Thoracic aorta (tissue), 2 donors: ENCODE measurements around the gene GPR89A. TPM values are rescaled to one million over a fixed set of nuclear protein-coding genes. Genes with fewer than 3 reads are reported as not detected.

Experiments
- ATAC-seq: fragments of 150-250 bp; one replicate; pipeline ENCODE4 v1.8.0; 2017; ENCODE audit warnings: low read depth; ENCODE audit not compliant: insufficient number of reproducible peaks, low FRiP score
- DNase-seq: peaks from one replicate; pipeline ENCODE4 v3.0.0-alpha.2; 2020; ENCODE audit warnings: low spot score
- H3K27ac ChIP-seq, 2 donors: fragments of 200-600 bp; sonication (generic); 1 replicate in 1 of 2; 2 replicates in 1 of 2; pipeline ENCODE4 v1.5.1; 2016; ENCODE audit warnings: mild to moderate bottlenecking in 2 of 2, moderate library complexity in 2 of 2
- H3K27me3 ChIP-seq: fragments of 200-600 bp; sonication (generic); replicated peaks from 2 replicates; pipeline ENCODE4 v1.6.0; 2016; ENCODE audit warnings: mild to moderate bottlenecking; ENCODE audit not compliant: insufficient read depth
- H3K36me3 ChIP-seq: fragments of 200-600 bp; sonication (generic); one replicate; pipeline ENCODE4 v1.5.1; 2016
- H3K4me1 ChIP-seq, 2 donors: fragments of 200-600 bp; sonication (generic); 1 replicate in 1 of 2; 2 replicates in 1 of 2; pipeline versions ENCODE4 v1.5.1 to v1.6.0; 2016; ENCODE audit warnings: low read depth in 2 of 2, mild to moderate bottlenecking in 1 of 2; ENCODE audit not compliant: control insufficient read depth in 1 of 2
- H3K4me3 ChIP-seq: fragments of 200-600 bp; sonication (generic); 2 replicates; pipeline ENCODE4 v1.5.1; 2016; ENCODE audit warnings: mild to moderate bottlenecking
- H3K9me3 ChIP-seq: fragments of 200-600 bp; sonication (generic); 2 replicates; pipeline ENCODE4 v1.5.1; 2016
- total RNA-seq, 2 donors: library from RNA; depleted of rRNA; stranded (reverse); fragments of >200 nt; gene quantifications; one replicate each; pipeline versions ENCODE4 v1.1.0 to v1.2.3, GENCODE V29; 2016
- TF ChIP-seq, protein P1 (sequence below): fragments of 200-600 bp; sonication (generic); IDR thresholded peaks from one replicate; pipeline ENCODE4 v1.5.1; 2019; ENCODE audit warnings: antibody characterized with exemption

The GPR89A gene
- total RNA-seq, 2 donors from 2014 or later = 13.8 to 59.2 TPM

DNA sequence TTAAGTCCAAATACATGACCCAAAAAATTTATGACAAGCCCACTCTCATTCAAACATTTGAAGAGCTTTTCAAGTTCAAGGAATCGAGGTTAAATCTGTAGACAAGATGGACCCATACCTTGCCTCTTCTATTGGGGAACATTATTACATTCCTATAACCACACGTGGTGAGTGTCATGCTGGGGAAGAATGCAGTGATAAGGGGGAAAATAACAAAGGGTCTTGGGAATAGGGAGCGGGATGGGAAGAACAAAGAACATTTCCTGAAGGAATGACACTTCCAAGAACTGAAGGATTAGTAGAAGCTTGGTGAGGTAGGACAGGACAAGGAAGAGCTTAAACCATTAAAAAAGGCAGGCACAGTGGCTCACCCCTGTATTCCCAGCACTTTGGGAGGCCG lies 80.5 kb downstream of the GPR89A start:
- Histone ChIP-seq H3K4me3 (no peak overlapping the region), H3K36me3 (no peaks in the 10 kb centered on the region), H3K27me3 (no peaks in the 10 kb centered on the region), H3K9me3 (no peaks in the 10 kb centered on the region), H3K27ac (no peak overlapping the region), H3K4me1 (no peaks in the 10 kb centered on the region)
- ATAC-seq (no peak), DNase-seq (no peak)
- TF ChIP-seq, protein P1, sequence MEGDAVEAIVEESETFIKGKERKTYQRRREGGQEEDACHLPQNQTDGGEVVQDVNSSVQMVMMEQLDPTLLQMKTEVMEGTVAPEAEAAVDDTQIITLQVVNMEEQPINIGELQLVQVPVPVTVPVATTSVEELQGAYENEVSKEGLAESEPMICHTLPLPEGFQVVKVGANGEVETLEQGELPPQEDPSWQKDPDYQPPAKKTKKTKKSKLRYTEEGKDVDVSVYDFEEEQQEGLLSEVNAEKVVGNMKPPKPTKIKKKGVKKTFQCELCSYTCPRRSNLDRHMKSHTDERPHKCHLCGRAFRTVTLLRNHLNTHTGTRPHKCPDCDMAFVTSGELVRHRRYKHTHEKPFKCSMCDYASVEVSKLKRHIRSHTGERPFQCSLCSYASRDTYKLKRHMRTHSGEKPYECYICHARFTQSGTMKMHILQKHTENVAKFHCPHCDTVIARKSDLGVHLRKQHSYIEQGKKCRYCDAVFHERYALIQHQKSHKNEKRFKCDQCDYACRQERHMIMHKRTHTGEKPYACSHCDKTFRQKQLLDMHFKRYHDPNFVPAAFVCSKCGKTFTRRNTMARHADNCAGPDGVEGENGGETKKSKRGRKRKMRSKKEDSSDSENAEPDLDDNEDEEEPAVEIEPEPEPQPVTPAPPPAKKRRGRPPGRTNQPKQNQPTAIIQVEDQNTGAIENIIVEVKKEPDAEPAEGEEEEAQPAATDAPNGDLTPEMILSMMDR = no peak

DNA sequence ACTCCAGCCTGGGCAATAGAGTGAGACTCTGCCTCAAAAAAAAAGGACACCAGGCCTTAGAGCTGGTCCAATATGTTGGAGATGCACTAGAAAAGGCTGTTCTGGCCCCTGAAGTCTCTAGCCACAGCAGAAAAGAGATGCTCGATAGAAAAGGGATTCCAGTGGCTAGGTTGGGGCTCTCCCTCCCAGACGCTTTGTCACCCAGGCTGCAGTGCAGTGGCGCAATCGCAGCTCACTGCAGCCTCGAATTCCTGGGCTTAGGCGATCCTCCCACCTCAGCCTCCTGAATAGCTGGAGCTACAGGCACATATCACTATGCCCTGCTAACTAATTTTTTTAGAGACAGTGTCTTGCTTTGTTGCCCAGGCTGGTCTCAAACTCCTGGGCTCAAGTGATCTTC lies 81.1 kb downstream of the GPR89A start:
- H3K4me3 ChIP-seq = no peak overlapping the region
- no peaks in the 10 kb centered on the region for H3K36me3 ChIP-seq
- TF ChIP-seq, protein P1 = no peak
- H3K9me3 ChIP-seq = no peaks in the 10 kb centered on the region
- H3K4me1 ChIP-seq = no peaks in the 10 kb centered on the region
- DNase-seq (no peak), ATAC-seq (no peak)
- H3K27ac ChIP-seq = no peak overlapping the region
- no peaks in the 10 kb centered on the region for H3K27me3 ChIP-seq

DNA sequence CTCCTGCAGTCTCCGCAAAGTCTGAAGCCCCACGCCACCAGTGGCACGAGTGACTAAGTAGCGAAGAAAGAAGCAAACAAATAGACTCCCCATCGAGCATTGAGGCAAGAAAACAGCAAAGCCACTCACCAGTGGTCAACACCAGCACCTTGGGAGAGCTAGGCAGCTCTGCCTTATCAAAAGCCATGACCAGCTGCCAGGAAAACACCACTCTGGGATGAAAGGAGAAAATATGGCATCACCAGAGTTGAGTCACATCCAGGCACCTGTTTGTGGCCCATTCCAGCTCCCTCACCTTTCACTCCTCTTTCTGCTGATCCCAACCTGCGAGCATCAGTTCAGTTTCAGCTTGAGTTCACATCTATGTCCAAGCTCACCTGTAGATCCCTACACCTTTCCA lies 82.1 kb downstream of the GPR89A start:
- no peak overlapping the region for H3K27ac ChIP-seq
- no peak for ATAC-seq
- H3K4me3 ChIP-seq = no peak overlapping the region
- TF ChIP-seq, protein P1 = no peak
- no peak for DNase-seq
- no peaks in the 10 kb centered on the region for H3K36me3 ChIP-seq
- no peaks in the 10 kb centered on the region for H3K4me1 ChIP-seq
- no peaks in the 10 kb centered on the region for H3K9me3 ChIP-seq
- H3K27me3 ChIP-seq = no peaks in the 10 kb centered on the region

DNA sequence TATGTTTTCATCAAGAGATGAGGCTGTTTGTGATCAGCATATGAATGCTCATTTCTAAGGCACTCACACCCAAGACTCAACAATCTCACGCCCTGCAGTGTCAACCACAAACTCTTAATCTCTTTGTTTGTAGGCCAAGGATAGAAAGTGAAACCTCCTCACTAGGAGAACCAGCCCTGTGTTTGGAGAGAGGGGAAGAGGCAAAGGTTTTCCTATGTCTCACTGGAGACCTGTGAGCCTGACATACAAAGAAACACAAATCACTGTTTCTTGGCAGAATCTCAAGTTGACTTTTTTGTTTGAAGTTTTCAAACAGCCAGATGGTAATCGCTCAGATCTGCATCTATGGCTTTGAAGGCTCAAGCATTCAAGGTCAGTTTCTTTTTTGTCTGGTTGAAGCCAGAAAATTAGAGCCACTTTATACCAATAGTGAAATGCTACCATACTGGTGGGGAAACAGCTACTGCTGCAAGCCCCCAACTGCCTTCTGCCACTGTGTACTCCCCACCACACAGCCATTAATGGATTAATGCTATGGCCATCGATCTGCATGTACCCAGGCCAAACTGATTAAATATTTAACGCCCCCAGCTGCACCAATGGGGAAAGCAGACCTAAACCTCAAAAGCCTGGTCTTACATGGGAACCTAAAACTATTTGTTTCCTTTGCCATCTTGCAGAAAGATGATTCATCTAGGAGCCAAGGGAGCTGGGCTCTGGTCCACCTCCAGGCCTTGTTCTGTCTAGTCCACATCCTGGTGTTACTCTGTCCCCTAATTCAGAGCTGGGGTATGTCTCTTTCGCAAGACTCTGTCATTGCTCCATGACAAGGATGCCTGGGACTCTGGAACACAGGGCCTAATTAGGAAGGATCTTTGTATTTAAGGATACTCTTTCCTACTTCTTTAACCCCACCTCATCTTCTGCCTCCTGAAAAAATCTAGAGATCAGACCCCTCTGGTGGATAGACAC lies 83.1 kb downstream of the GPR89A start:
- no peaks in the 10 kb centered on the region for H3K4me1 ChIP-seq
- H3K4me3 ChIP-seq = no peak overlapping the region
- H3K36me3 ChIP-seq = no peaks in the 10 kb centered on the region
- ATAC-seq (no peak), DNase-seq (no peak)
- TF ChIP-seq, protein P1 = no peak
- H3K27ac ChIP-seq = no peak overlapping the region
- no peaks in the 10 kb centered on the region for H3K27me3 ChIP-seq
- H3K9me3 ChIP-seq = no peaks in the 10 kb centered on the region

DNA sequence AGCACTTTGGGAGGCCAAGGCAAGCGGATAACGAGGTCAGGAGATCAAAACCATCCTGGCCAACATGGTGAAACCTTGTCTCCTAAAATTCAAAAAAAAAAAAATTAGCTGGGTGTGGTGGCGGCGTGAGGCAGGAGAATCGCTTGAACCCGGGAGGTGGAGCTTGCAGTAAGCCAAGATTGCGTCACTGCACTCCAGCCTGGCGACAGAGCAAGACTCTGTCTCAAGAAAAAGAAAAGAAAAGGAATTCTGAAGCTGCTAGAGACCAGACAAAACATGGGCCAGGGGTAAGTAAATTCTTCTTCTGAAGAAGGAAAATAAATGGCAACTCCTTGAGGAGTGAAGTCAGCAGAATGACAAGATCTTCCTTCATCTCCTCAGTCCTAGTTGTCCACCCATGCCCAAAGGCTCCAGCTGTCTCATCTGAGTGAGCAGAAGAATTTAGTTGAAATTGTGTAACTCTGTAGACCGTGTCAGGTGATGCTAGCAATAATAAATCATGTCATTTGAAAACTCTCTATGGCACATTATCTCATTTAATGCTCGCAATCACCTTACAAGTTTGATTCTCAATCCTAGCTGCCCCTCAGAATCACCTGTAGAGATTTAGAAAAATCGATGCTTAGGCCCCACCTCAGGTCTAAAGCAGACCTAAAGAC lies 85.1 kb downstream of the GPR89A start:
- no peak overlapping the region for H3K4me3 ChIP-seq
- no peak overlapping the region for H3K27ac ChIP-seq
- H3K9me3 ChIP-seq = no peaks in the 10 kb centered on the region
- H3K27me3 ChIP-seq = no peaks in the 10 kb centered on the region
- no peaks in the 10 kb centered on the region for H3K4me1 ChIP-seq
- TF ChIP-seq, protein P1 = no peak
- DNase-seq (no peak), ATAC-seq (no peak)
- no peaks in the 10 kb centered on the region for H3K36me3 ChIP-seq
